ENCODE data around the gene TMEM266. TPM values are rescaled to one million over a fixed set of nuclear protein-coding genes. Genes with fewer than 3 reads are reported as not detected.

Gene TMEM266
- total and polyA plus RNA-seq, 2 of the 4 experiments (the other 2 are of a cell fraction) = not detected

GRCh38 chr15:76176487-76177085, 116.8 kb downstream of the TMEM266 start:
- H3K14ac ChIP-seq (replicated peaks; ENCODE audit: low read depth, low read length) = no peak overlapping the region
- H2BK20ac ChIP-seq (ENCODE audit: low read depth, low read length) = no peak overlapping the region
- no peak overlapping the region for H4K5ac ChIP-seq (ENCODE audit: low read depth, low read length)
- peaks cover 2% of the 10 kb centered on the region; the same call in 1 of the 2 replicates for H3K4me1 ChIP-seq (ENCODE audit: control insufficient read depth, insufficient read depth, low read length)
- ChIA-PET CTCF (no interaction called here), POLR2A (ENCODE audit: unreplicated experiment) (no interaction called here)
- no peak for DNase-seq
- H4K8ac ChIP-seq (ENCODE audit: low read depth in 2 of 2, low read length in 2 of 2) = no peak overlapping the region
- no peak overlapping the region for H2BK5ac ChIP-seq (ENCODE audit: low read depth, low read length, poor library complexity, severe bottlenecking)
- no peak overlapping the region for H3K56ac ChIP-seq (ENCODE audit: extremely low read depth, insufficient read depth, low read length)
- no peaks in the 10 kb centered on the region for H3K9me3 ChIP-seq (ENCODE audit: control insufficient read depth, insufficient read depth, low read length)
- no peak overlapping the region for H2AFZ ChIP-seq (replicated peaks; ENCODE audit: low read length, poor library complexity)
- no peaks in the 10 kb centered on the region; the same call in 1 of the 2 replicates for H3K27me3 ChIP-seq (ENCODE audit: control insufficient read depth, insufficient read depth, low read length)
- intact Hi-C loops (cut with micrococcal nuclease) = no loop called here
- no peaks in the 10 kb centered on the region; the same call in 1 of the 2 replicates for H4K20me1 ChIP-seq (ENCODE audit: insufficient read depth, low read length)
- H3K9ac ChIP-seq (ENCODE audit: low read depth, low read length) = no peak overlapping the region
- no peak overlapping the region for H3K4me3 ChIP-seq (ENCODE audit: insufficient read depth, low read depth, low read length)
- H2AK9ac ChIP-seq (replicated peaks; ENCODE audit: low read depth, low read length, poor library complexity) = no peak overlapping the region
- no peaks in the 10 kb centered on the region for H3K79me1 ChIP-seq (ENCODE audit: low read depth in 1 of 2, low read length in 2 of 2)
- H2AK5ac ChIP-seq (ENCODE audit: low read depth, low read length) = no peak overlapping the region
- no TSS peak for BruUV-seq (replicated peaks)
- H2BK120ac ChIP-seq (ENCODE audit: low read depth, low read length) = no peak overlapping the region
- ATAC-seq (ENCODE audit: low read depth) = no peak
- no peak overlapping the region for H3K27ac ChIP-seq (ENCODE audit: insufficient read depth, low read length)
- H3K4ac ChIP-seq (ENCODE audit: low read depth, low read length) = no peak overlapping the region
- TF ChIP-seq BHLHE40 (IDR thresholded peaks at IDR 0.05; ENCODE audit: low read depth, low read length) (no peak), MXI1 (IDR thresholded peaks at IDR 0.05; ENCODE audit: borderline replicate concordance, low read depth, low read length) (no peak), MAZ (IDR thresholded peaks at IDR 0.05; ENCODE audit: borderline replicate concordance, low read depth, low read length) (no peak), NFE2L2 (IDR thresholded peaks at IDR 0.05; ENCODE audit: low read depth, low read length) (no peak), MAFK (IDR thresholded peaks at IDR 0.05; ENCODE audit: low read depth, low read length) (no peak), CHD1 (IDR thresholded peaks at IDR 0.05; ENCODE audit: low read depth, low read length) (no peak), ELK1 (IDR thresholded peaks at IDR 0.05; ENCODE audit: borderline replicate concordance, low read depth, low read length) (no peak), RCOR1 (IDR thresholded peaks at IDR 0.05; ENCODE audit: insufficient replicate concordance, low read length) (no peak), POLR2A (IDR thresholded peaks at IDR 0.05; ENCODE audit: low read depth, low read length) (no peak), SMC3 (IDR thresholded peaks at IDR 0.05; ENCODE audit: low read depth, low read length) (no peak), RAD21 (IDR thresholded peaks at IDR 0.05; ENCODE audit: low read length) (no peak), FOS (IDR thresholded peaks at IDR 0.05; ENCODE audit: low read depth, low read length) (no peak), RFX5 (IDR thresholded peaks at IDR 0.05; ENCODE audit: low read depth, low read length) (no peak), CEBPB (IDR thresholded peaks at IDR 0.05; ENCODE audit: low read depth, low read length) (no peak)
- TF ChIP-seq, protein P1, sequence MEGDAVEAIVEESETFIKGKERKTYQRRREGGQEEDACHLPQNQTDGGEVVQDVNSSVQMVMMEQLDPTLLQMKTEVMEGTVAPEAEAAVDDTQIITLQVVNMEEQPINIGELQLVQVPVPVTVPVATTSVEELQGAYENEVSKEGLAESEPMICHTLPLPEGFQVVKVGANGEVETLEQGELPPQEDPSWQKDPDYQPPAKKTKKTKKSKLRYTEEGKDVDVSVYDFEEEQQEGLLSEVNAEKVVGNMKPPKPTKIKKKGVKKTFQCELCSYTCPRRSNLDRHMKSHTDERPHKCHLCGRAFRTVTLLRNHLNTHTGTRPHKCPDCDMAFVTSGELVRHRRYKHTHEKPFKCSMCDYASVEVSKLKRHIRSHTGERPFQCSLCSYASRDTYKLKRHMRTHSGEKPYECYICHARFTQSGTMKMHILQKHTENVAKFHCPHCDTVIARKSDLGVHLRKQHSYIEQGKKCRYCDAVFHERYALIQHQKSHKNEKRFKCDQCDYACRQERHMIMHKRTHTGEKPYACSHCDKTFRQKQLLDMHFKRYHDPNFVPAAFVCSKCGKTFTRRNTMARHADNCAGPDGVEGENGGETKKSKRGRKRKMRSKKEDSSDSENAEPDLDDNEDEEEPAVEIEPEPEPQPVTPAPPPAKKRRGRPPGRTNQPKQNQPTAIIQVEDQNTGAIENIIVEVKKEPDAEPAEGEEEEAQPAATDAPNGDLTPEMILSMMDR (conservative IDR thresholded peaks at IDR 0.05; ENCODE audit: low read depth, low read length) = no peak
- TF ChIP-seq, protein P2, sequence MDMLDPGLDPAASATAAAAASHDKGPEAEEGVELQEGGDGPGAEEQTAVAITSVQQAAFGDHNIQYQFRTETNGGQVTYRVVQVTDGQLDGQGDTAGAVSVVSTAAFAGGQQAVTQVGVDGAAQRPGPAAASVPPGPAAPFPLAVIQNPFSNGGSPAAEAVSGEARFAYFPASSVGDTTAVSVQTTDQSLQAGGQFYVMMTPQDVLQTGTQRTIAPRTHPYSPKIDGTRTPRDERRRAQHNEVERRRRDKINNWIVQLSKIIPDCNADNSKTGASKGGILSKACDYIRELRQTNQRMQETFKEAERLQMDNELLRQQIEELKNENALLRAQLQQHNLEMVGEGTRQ (IDR thresholded peaks at IDR 0.05; ENCODE audit: low read depth, low read length) = no peak
- WGBS, 2 experiments (ENCODE audit: extremely low coverage in 2 of 2, insufficient read length in 1 of 2) = 94% methylated on average over 9 of the region's 15 CpGs; no CpG with 5 or more reads in 1 of the 2 experiments
- H3K36me3 ChIP-seq (ENCODE audit: control insufficient read depth, insufficient read depth, low read length) = no peaks in the 10 kb centered on the region
- no peak overlapping the region for H2BK15ac ChIP-seq (ENCODE audit: low read depth, low read length)
- no peak overlapping the region for H3K23ac ChIP-seq (ENCODE audit: low read depth, low read length)
- no peak overlapping the region for H3K18ac ChIP-seq (ENCODE audit: low read depth, low read length)
- dilution Hi-C loops (cut with HindIII; ENCODE audit: low sequenced_read_pairs, unreplicated experiment) = no loop called here
- H4K91ac ChIP-seq (ENCODE audit: insufficient read depth, low read depth, low read length) = no peak overlapping the region
- H3K4me2 ChIP-seq (ENCODE audit: low read depth, low read length) = no peak overlapping the region
- peaks cover 9% of the 10 kb centered on the region for H3K9me1 ChIP-seq (ENCODE audit: insufficient read depth, low read length)
- in situ Hi-C loops (cut with MboI; ENCODE audit: low sequenced_read_pairs) = no loop called here
